Activated naive CD4-positive, alpha-beta T cell treated with anti-CD3 and anti-CD28 coated beads for 36 hours (primary cell): ENCODE data around the gene FBXO2. TPM values are rescaled to one million over a fixed set of nuclear protein-coding genes. Genes with fewer than 3 reads are reported as not detected.

Experiments used
- CTCF ChIA-PET: fragments of 350-600 bp; sonication (Branson Sonifier 250); formaldehyde crosslinking; loops from one replicate; lab custom pipeline; 2021; ENCODE audit warnings: antibody characterized with exemption; lab: Charles Lee
- DNase-seq: peaks from one replicate; pipeline ENCODE4 v3.0.0-alpha.2; 2020
- H3K27ac Mint-ChIP-seq: one replicate; pipeline ENCODE4 v1.8.0; 2021; ENCODE audit warnings: mild to moderate bottlenecking, mixed read lengths
- H3K27me3 Mint-ChIP-seq: one replicate; pipeline ENCODE4 v1.8.0; 2021; ENCODE audit warnings: low read depth, mixed read lengths
- H3K36me3 Mint-ChIP-seq: one replicate; pipeline ENCODE4 v1.8.0; 2021; ENCODE audit warnings: low read depth, mixed read lengths
- H3K4me1 Mint-ChIP-seq: one replicate; pipeline ENCODE4 v1.8.0; 2021; ENCODE audit warnings: low read depth, mixed read lengths
- H3K4me3 Mint-ChIP-seq: one replicate; pipeline ENCODE4 v1.8.0; 2021; ENCODE audit warnings: mild to moderate bottlenecking, moderate library complexity, mixed read lengths
- H3K9me3 Mint-ChIP-seq: one replicate; pipeline ENCODE4 v1.8.0; 2021; ENCODE audit warnings: mixed read lengths
- intact Hi-C: fragments of 100-400 bp; cut with micrococcal nuclease; formaldehyde crosslinking; loops from one replicate; pipeline ENCODE4 v1.15.1; 2023
- total RNA-seq, 2 experiments: library from RNA; stranded (reverse); gene quantifications; one replicate each; pipeline ENCODE4 v1.2.3, GENCODE V29; 2021

The FBXO2 gene
- total RNA-seq, 2 experiments from 2014 or later: 0.77 to 1.1 TPM

- Mint-ChIP-seq H3K4me1 (peaks cover 17% of the 10 kb centered on the region), H3K9me3 (no peaks in the 10 kb centered on the region), H3K27ac (no peak overlapping the region), H3K27me3 (peaks cover 37% of the 10 kb centered on the region), H3K4me3 (peak overlapping the region; percentile 54), H3K36me3 (no peaks in the 10 kb centered on the region)
- CTCF ChIA-PET: no interaction called here
- intact Hi-C loops: no loop called here
- no peak for DNase-seq
Measured at GRCh38 chr1:11691928-11692711, 37.9 kb upstream of the FBXO2 start.

- peaks cover 17% of the 10 kb centered on the region for H3K4me1 Mint-ChIP-seq
- H3K36me3 Mint-ChIP-seq: no peaks in the 10 kb centered on the region
- CTCF ChIA-PET: interaction anchor here (1.3 kb wide), 1 partner anchor 12 kb away, joined by 4 read pairs; no protein-coding TSS in a partner anchor
- H3K9me3 Mint-ChIP-seq: no peaks in the 10 kb centered on the region
- DNase-seq: peak; percentile 20
- H3K27me3 Mint-ChIP-seq: peaks cover 37% of the 10 kb centered on the region
- no peak within 1 kb of the TSS for H3K27ac Mint-ChIP-seq
- H3K4me3 Mint-ChIP-seq: peak within 1 kb of the TSS; percentile 54
- intact Hi-C loops: no loop called here
Measured at GRCh38 chr1:11691302-11691914, 37.2 kb upstream of the FBXO2 start, which contains the start of gene DRAXIN. TSS of gene DRAXIN (plus strand) at chr1:11691710. CDS start at chr1:11706259, 14,549 bp downstream.

GRCh38 chr1:11690397-11691301, 36.4 kb upstream of the FBXO2 start:
- intact Hi-C loops: no loop called here
- Mint-ChIP-seq H3K27ac (no peak overlapping the region), H3K4me1 (peaks cover 17% of the 10 kb centered on the region), H3K9me3 (no peaks in the 10 kb centered on the region), H3K4me3 (peak overlapping the region; percentile 17), H3K27me3 (peaks cover 37% of the 10 kb centered on the region), H3K36me3 (no peaks in the 10 kb centered on the region)
- DNase-seq: no peak
- CTCF ChIA-PET: interaction anchor here (1.3 to 2.2 kb wide), 2 partner anchors 11 to 40 kb away, joined by 4 to 6 read pairs; no protein-coding TSS in a partner anchor

GRCh38 chr1:11688506-11688905, 34.3 kb upstream of the FBXO2 start:
- CTCF ChIA-PET: interaction anchor here (0.8 kb wide), 1 partner anchor 31 kb away, joined by 3 read pairs; no protein-coding TSS in a partner anchor
- peaks cover 34% of the 10 kb centered on the region for H3K27me3 Mint-ChIP-seq

GRCh38 chr1:11685210-11685752, 31.1 kb upstream of the FBXO2 start:
- intact Hi-C loops: no loop called here
- no peak overlapping the region for H3K4me3 Mint-ChIP-seq
- H3K27me3 Mint-ChIP-seq: peaks cover 17% of the 10 kb centered on the region
- H3K9me3 Mint-ChIP-seq: no peaks in the 10 kb centered on the region
- CTCF ChIA-PET: interaction anchor here (0.7 to 1.4 kb wide), 2 partner anchors 23 to 34 kb away, joined by 3 read pairs; no protein-coding TSS in a partner anchor
- H3K27ac Mint-ChIP-seq: no peak overlapping the region
- H3K36me3 Mint-ChIP-seq: no peaks in the 10 kb centered on the region
- no peak for DNase-seq
- peaks cover 2% of the 10 kb centered on the region for H3K4me1 Mint-ChIP-seq

More at GRCh38 chr1:11688506-11688905, 34.3 kb upstream of the FBXO2 start:
- H3K27ac Mint-ChIP-seq: no peak overlapping the region
- no peaks in the 10 kb centered on the region for H3K36me3 Mint-ChIP-seq
- H3K4me1 Mint-ChIP-seq: peaks cover 14% of the 10 kb centered on the region
- H3K4me3 Mint-ChIP-seq: no peak overlapping the region
- intact Hi-C loops: no loop called here
- H3K9me3 Mint-ChIP-seq: no peaks in the 10 kb centered on the region
- no peak for DNase-seq

- H3K4me1 Mint-ChIP-seq: peaks cover 8% of the 10 kb centered on the region
- peaks cover 10% of the 10 kb centered on the region for H3K27me3 Mint-ChIP-seq
- DNase-seq: no peak
- intact Hi-C loops: loop anchor here (5.0 kb wide), 1 partner anchor 48 kb away; no protein-coding TSS in a partner anchor
- H3K9me3 Mint-ChIP-seq: no peaks in the 10 kb centered on the region
- CTCF ChIA-PET: no interaction called here
- H3K4me3 Mint-ChIP-seq: no peak overlapping the region
- H3K36me3 Mint-ChIP-seq: peaks cover 4% of the 10 kb centered on the region
- no peak overlapping the region for H3K27ac Mint-ChIP-seq
Measured at GRCh38 chr1:11684070-11684469, 29.8 kb upstream of the FBXO2 start.

GRCh38 chr1:11682799-11683198, 28.6 kb upstream of the FBXO2 start:
- CTCF ChIA-PET: interaction anchor here (0.6 to 3.5 kb wide), 5 partner anchors 13 to 39 kb away, joined by 3 to 17 read pairs (median 7); partner anchors contain the start of gene FBXO6
- Mint-ChIP-seq H3K4me3 (no peak overlapping the region), H3K4me1 (peaks cover 10% of the 10 kb centered on the region), H3K27ac (no peak overlapping the region), H3K36me3 (peaks cover 8% of the 10 kb centered on the region), H3K27me3 (peaks cover 4% of the 10 kb centered on the region), H3K9me3 (no peaks in the 10 kb centered on the region)
- intact Hi-C loops: loop anchor here (5.0 kb wide), 1 partner anchor 50 kb away; no protein-coding TSS in a partner anchor
- DNase-seq: no peak

- H3K4me3 Mint-ChIP-seq: peak overlapping the region; percentile 51
- intact Hi-C loops: loop anchor here (5.0 kb wide), 1 partner anchor 50 kb away; no protein-coding TSS in a partner anchor
- CTCF ChIA-PET: interaction anchor here (0.6 to 3.5 kb wide), 11 partner anchors 11 to 645 kb away, joined by 3 to 17 read pairs (median 3); partner anchors contain the start of genes CLCN6 and FBXO6
- peaks cover 10% of the 10 kb centered on the region for H3K4me1 Mint-ChIP-seq
- no peaks in the 10 kb centered on the region for H3K27me3 Mint-ChIP-seq
- peaks cover 8% of the 10 kb centered on the region for H3K36me3 Mint-ChIP-seq
- no peak overlapping the region for H3K27ac Mint-ChIP-seq
- no peak for DNase-seq
- no peaks in the 10 kb centered on the region for H3K9me3 Mint-ChIP-seq
Measured at GRCh38 chr1:11682287-11682771, 28.1 kb upstream of the FBXO2 start.

GRCh38 chr1:11681071-11681771, 27.0 kb upstream of the FBXO2 start, which contains the start of gene MAD2L2:
TSS of gene MAD2L2 (minus strand) at chr1:11681148. CDS start at chr1:11680601, 547 bp downstream.
- Mint-ChIP-seq H3K4me1 (peaks cover 10% of the 10 kb centered on the region), H3K4me3 (peak within 1 kb of the TSS; percentile 85), H3K9me3 (no peaks in the 10 kb centered on the region), H3K27ac (peak within 1 kb of the TSS; percentile 88), H3K36me3 (peaks cover 8% of the 10 kb centered on the region), H3K27me3 (no peaks in the 10 kb centered on the region)
- intact Hi-C loops: loop anchor here (1.0 to 5.0 kb wide), 4 partner anchors 26 to 227 kb away; partner anchors contain the start of genes FBXO2 and FBXO44
- CTCF ChIA-PET: interaction anchor here (0.7 to 3.5 kb wide), 5 partner anchors 17 to 644 kb away, joined by 3 to 17 read pairs (median 5); partner anchors contain the start of gene FBXO6
- peak; percentile 92 for DNase-seq

- peak overlapping the region; percentile 85 for H3K4me3 Mint-ChIP-seq
- CTCF ChIA-PET: interaction anchor here (1.2 to 3.5 kb wide), 3 partner anchors 16 to 35 kb away, joined by 5 to 17 read pairs (median 6); partner anchors contain the start of gene FBXO6
- peak overlapping the region; percentile 59 for H3K27ac Mint-ChIP-seq
- no peaks in the 10 kb centered on the region for H3K27me3 Mint-ChIP-seq
- intact Hi-C loops: loop anchor here (1.0 to 5.0 kb wide), 4 partner anchors 26 to 228 kb away; partner anchors contain the start of genes FBXO2 and FBXO44
- DNase-seq: no peak
- H3K4me1 Mint-ChIP-seq: peaks cover 10% of the 10 kb centered on the region
- no peaks in the 10 kb centered on the region for H3K9me3 Mint-ChIP-seq
- H3K36me3 Mint-ChIP-seq: peaks cover 11% of the 10 kb centered on the region
Measured at GRCh38 chr1:11680270-11681070, 26.2 kb upstream of the FBXO2 start.
